ENCODE measurements around the gene OR6F1. TPM values are rescaled to one million over a fixed set of nuclear protein-coding genes. Genes with fewer than 3 reads are reported as not detected.
"Not testable (repeated sequence)": the region's sequence is repeated elsewhere in the genome, so short reads cannot be mapped to it uniquely, and the experiment has no call there.

OR6F1 gene
- total and polyA plus RNA-seq, 2 donors (not counting 3 experiments of a cell fraction or from before 2014, with no cell fraction given): not detected

DNA sequence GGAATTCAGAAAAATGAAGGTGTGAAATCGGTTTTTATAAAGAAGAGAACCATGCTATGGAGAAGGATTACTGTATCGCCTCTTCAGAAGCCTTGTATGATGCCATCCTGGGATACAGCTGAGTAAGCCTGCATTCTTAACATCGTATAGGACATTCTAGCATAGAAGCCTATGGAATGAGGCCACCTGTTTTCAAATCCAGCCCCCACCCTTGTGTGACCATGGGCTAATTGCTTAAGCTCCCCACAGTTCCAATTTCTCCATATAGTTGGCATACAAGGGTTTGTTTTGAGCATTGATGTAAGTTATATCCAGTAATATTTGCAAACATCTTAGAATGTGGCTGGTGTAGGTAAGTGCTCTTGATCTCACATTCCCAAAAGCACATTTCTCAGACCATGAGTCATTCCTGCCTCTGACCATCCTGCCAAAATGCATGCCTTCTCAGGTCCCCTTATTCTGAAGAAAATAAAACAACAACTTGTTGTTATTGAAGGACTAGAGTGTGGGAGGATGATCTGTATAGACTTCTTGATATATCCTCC lies 30.0 kb upstream of the OR6F1 start:
- Histone ChIP-seq H3K4me1 (ENCODE audit: control insufficient read depth, extremely low read depth, insufficient read depth, low read length) (no peaks in the 10 kb centered on the region), H3K9me1 (replicated peaks; ENCODE audit: control insufficient read depth, extremely low read depth, insufficient read depth, low read length) (no peaks in the 10 kb centered on the region), H3K36me3 (ENCODE audit: control insufficient read depth in 2 of 2, extremely low read depth in 1 of 2, insufficient read depth in 2 of 2, low read length in 2 of 2) (no peaks in the 10 kb centered on the region), H3K4me3 (replicated peaks in 1 of 3; ENCODE audit: insufficient read depth in 1 of 3, low read depth in 1 of 3, low read length in 3 of 3) (no peak overlapping the region), H3K4me2 (ENCODE audit: insufficient read depth, low read length) (no peak overlapping the region), H3K9ac (replicated peaks; ENCODE audit: extremely low read depth, insufficient read depth, low read length) (no peak overlapping the region), H2AFZ (ENCODE audit: low read depth, low read length) (no peak overlapping the region), H3K9me3 (replicated peaks; ENCODE audit: control insufficient read depth, insufficient read depth, low read length) (peaks cover 6% of the 10 kb centered on the region), H4K20me1 (replicated peaks; ENCODE audit: control insufficient read depth, extremely low read depth, insufficient read depth, low read length) (no peaks in the 10 kb centered on the region), H3K27ac (ENCODE audit: insufficient read depth, low read depth, low read length) (no peak overlapping the region), H3K79me2 (ENCODE audit: control insufficient read depth, insufficient read depth, low read length) (no peaks in the 10 kb centered on the region), H3K27me3 (ENCODE audit: control insufficient read depth in 2 of 2, insufficient read depth in 2 of 2, low read length in 2 of 2) (no peaks in the 10 kb centered on the region)
- intact Hi-C loops (cut with micrococcal nuclease) (no loop called here), dilution Hi-C loops (cut with MboI; ENCODE audit: extremely low pct_ligation_motif_present, low sequenced_read_pairs) (no loop called here)
- TF ChIP-seq JUN (IDR thresholded peaks at IDR 0.05; ENCODE audit: borderline replicate concordance, insufficient read depth, insufficient read length, low read depth) (no peak), GATA2 (IDR thresholded peaks at IDR 0.05; ENCODE audit: insufficient read depth, insufficient read length, low read depth, low read length) (no peak), EZH2 (IDR thresholded peaks at IDR 0.05; ENCODE audit: borderline replicate concordance, low read depth, low read length, severe bottlenecking) (no peak), POLR2AphosphoS5 (IDR thresholded peaks at IDR 0.05; ENCODE audit: insufficient read depth, low read depth, low read length) (no peak), MYC (IDR thresholded peaks at IDR 0.05; ENCODE audit: low read depth, low read length) (no peak), POLR2A (IDR thresholded peaks at IDR 0.05; ENCODE audit: low read depth, low read length) (no peak), FOS (IDR thresholded peaks at IDR 0.05; ENCODE audit: borderline replicate concordance, insufficient read depth, low read length) (no peak)
- TF ChIP-seq, protein P1, sequence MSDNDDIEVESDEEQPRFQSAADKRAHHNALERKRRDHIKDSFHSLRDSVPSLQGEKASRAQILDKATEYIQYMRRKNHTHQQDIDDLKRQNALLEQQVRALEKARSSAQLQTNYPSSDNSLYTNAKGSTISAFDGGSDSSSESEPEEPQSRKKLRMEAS (IDR thresholded peaks at IDR 0.05; ENCODE audit: insufficient read depth, insufficient read length): no peak
- TF ChIP-seq, protein P2, sequence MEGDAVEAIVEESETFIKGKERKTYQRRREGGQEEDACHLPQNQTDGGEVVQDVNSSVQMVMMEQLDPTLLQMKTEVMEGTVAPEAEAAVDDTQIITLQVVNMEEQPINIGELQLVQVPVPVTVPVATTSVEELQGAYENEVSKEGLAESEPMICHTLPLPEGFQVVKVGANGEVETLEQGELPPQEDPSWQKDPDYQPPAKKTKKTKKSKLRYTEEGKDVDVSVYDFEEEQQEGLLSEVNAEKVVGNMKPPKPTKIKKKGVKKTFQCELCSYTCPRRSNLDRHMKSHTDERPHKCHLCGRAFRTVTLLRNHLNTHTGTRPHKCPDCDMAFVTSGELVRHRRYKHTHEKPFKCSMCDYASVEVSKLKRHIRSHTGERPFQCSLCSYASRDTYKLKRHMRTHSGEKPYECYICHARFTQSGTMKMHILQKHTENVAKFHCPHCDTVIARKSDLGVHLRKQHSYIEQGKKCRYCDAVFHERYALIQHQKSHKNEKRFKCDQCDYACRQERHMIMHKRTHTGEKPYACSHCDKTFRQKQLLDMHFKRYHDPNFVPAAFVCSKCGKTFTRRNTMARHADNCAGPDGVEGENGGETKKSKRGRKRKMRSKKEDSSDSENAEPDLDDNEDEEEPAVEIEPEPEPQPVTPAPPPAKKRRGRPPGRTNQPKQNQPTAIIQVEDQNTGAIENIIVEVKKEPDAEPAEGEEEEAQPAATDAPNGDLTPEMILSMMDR (IDR thresholded peaks at IDR 0.05; ENCODE audit: extremely low read depth in 1 of 2, insufficient read depth in 1 of 2, low read depth in 1 of 2, low read length in 2 of 2): no peak
- POLR2A ChIA-PET: no interaction called here
- FAIRE-seq (no peak), DNase-seq (ENCODE audit: low read depth, low spot score) (no peak)
- BruUV-seq (replicated peaks): no TSS peak
- CTCF ChIA-PET: no interaction called here

DNA sequence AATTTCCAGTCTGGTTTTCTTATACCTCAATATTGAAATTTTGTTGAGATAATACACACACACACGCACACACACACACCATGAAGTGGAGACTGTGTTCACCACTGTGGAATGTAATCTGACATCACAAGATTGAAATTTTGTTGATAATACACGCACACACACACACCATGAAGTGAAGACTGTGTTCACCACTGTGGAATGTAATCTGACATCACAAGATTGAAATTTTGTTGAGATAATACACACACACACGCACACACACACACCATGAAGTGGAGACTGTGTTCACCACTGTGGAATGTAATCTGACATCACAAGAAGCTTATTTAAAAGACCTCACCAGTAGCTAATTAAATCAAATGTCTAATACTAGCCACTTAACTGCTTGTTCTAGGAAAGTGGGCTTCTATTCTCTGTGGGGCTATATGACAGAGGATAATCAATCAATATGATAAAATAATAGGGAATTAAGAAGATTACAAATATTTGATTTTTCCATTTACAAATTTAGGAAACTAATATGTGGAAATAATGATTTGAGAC lies 25.8 kb upstream of the OR6F1 start:
- H4K20me1 ChIP-seq (replicated peaks; ENCODE audit: control insufficient read depth, extremely low read depth, insufficient read depth, low read length); DNase-seq (ENCODE audit: low read depth, low spot score); H3K9me3 ChIP-seq (replicated peaks; ENCODE audit: control insufficient read depth, insufficient read depth, low read length); H3K27ac ChIP-seq (ENCODE audit: insufficient read depth, low read depth, low read length); H3K4me2 ChIP-seq (ENCODE audit: insufficient read depth, low read length); H3K27me3 ChIP-seq (ENCODE audit: control insufficient read depth in 2 of 2, insufficient read depth in 2 of 2, low read length in 2 of 2); POLR2A ChIA-PET; H3K4me1 ChIP-seq (ENCODE audit: control insufficient read depth, extremely low read depth, insufficient read depth, low read length); intact Hi-C loops (cut with micrococcal nuclease); H3K9ac ChIP-seq (replicated peaks; ENCODE audit: extremely low read depth, insufficient read depth, low read length); H3K9me1 ChIP-seq (replicated peaks; ENCODE audit: control insufficient read depth, extremely low read depth, insufficient read depth, low read length); H3K36me3 ChIP-seq (ENCODE audit: control insufficient read depth in 2 of 2, extremely low read depth in 1 of 2, insufficient read depth in 2 of 2, low read length in 2 of 2); H2AFZ ChIP-seq (ENCODE audit: low read depth, low read length); H3K79me2 ChIP-seq (ENCODE audit: control insufficient read depth, insufficient read depth, low read length); FAIRE-seq; dilution Hi-C loops (cut with MboI; ENCODE audit: extremely low pct_ligation_motif_present, low sequenced_read_pairs); CTCF ChIA-PET; H3K4me3 ChIP-seq (replicated peaks in 1 of 3; ENCODE audit: insufficient read depth in 1 of 3, low read depth in 1 of 3, low read length in 3 of 3); BruUV-seq (replicated peaks): not testable (repeated sequence)

Data from endothelial cell of umbilical vein (primary cell).